Fibroblast of the aortic adventitia (primary cell): ENCODE results near the gene CEACAM21. TPM values are rescaled to one million over a fixed set of nuclear protein-coding genes. Genes with fewer than 3 reads are reported as not detected.
"Not testable (repeated sequence)": the region's sequence is repeated elsewhere in the genome, so short reads cannot be mapped to it uniquely, and the experiment has no call there.

Source experiments
- DNase-seq: peaks from one replicate; pipeline ENCODE4 v3.0.0-alpha.2; 2010; ENCODE audit warnings: low read depth
- H3K4me3 ChIP-seq: 2 replicates; pipeline ENCODE4 v1.5.1; 2011; ENCODE audit warnings: low read depth, mild to moderate bottlenecking, control low read depth, low read length, moderate library complexity
- total RNA-seq: library from RNA; depleted of rRNA; stranded (reverse); fragments of >200 nt; gene quantifications from 2 replicates; pipeline ENCODE4 v1.2.3, GENCODE V29; 2012; ENCODE audit warnings: low replicate concordance
- TF ChIP-seq, protein P1 (sequence below): IDR thresholded peaks from 2 replicates; pipeline ENCODE4 v1.5.1; 2011; ENCODE audit warnings: mild to moderate bottlenecking, low read length, control low read depth, inconsistent platforms; ENCODE audit not compliant: insufficient read depth

Gene CEACAM21
- total RNA-seq, 1 donor = not detected

DNA sequence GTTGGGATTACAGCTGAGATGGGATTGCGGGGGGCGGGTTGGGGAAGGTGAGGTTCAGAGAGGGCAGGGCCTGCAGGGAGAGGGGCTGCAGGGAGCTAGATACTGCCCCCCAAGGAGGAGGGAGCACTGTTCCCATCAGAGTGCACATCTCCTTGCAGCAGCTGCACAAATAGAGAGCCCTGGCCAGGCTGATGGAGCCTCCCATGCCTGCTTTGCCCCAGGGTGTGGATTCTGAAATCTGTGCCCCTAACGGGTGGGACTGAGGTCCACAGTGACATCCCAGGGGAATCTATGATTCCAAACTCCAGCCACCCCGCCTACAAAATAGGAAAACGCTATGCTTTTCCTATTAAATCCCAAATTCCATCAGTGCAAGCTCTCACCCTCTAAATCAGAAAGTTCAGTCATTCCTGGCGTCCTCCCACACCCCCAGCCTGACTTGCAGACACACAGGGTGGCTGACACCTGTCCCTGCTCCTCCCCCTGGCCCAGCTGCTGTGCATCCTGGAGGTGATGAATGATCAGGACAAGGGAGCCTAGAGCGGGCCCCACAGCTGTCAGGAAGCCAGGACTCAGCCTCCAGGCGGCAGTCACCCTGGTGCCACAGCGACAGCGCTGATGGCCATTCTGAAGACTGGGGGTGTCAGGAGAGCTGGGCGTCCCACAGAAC is 6.3 kb upstream of the CEACAM21 start:
- no peak for DNase-seq
- TF ChIP-seq, protein P1, sequence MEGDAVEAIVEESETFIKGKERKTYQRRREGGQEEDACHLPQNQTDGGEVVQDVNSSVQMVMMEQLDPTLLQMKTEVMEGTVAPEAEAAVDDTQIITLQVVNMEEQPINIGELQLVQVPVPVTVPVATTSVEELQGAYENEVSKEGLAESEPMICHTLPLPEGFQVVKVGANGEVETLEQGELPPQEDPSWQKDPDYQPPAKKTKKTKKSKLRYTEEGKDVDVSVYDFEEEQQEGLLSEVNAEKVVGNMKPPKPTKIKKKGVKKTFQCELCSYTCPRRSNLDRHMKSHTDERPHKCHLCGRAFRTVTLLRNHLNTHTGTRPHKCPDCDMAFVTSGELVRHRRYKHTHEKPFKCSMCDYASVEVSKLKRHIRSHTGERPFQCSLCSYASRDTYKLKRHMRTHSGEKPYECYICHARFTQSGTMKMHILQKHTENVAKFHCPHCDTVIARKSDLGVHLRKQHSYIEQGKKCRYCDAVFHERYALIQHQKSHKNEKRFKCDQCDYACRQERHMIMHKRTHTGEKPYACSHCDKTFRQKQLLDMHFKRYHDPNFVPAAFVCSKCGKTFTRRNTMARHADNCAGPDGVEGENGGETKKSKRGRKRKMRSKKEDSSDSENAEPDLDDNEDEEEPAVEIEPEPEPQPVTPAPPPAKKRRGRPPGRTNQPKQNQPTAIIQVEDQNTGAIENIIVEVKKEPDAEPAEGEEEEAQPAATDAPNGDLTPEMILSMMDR = no peak
- no peak overlapping the region for H3K4me3 ChIP-seq

DNA sequence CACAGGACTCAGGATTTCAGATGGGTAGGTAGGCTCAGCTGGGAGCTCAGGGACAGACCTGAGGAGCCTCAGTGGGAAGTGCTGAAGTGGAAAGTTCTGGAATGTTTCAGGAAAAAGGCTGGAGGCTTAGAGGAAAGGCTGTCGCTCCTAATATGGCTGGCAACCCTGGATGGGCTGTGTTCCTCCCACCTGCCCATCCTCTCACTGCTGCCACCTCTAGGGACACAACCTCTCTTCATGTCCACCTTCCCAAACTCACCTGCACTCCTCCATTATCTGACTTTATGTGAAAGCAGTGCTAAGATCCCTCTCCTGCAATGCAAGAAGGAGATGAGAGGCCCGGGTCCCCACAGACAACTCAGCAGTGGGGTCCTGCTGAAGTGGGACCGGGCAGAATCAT is 5.8 kb upstream of the CEACAM21 start:
- DNase-seq = no peak
- TF ChIP-seq, protein P1 = no peak
- no peak overlapping the region for H3K4me3 ChIP-seq

DNA sequence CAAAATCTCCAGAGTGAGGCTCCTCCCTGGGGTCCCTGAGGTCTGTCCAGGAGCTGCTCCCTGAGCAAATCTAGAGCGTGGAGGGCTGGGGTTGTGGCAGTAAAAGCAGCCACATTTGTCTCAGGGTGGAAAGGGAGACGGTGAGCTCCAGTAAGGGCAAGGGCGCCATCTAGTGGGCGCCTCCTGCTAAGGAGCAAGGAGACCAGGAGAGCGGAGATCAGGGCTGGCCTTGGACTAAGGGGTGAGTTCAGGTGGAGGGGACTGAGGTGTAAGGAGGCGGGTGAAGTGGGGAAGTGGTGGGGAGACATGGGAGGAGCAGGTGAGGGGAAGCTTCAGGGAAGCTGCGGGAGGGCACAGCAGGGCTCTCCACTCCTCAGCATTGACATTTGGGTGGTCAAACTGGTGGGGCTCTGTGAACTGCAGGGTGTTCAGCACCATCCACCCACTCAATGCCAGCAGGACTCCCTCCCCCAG is 5.3 kb upstream of the CEACAM21 start:
- DNase-seq = peak; percentile 65
- H3K4me3 ChIP-seq = no peak overlapping the region
- TF ChIP-seq, protein P1 = peak; percentile 95

DNA sequence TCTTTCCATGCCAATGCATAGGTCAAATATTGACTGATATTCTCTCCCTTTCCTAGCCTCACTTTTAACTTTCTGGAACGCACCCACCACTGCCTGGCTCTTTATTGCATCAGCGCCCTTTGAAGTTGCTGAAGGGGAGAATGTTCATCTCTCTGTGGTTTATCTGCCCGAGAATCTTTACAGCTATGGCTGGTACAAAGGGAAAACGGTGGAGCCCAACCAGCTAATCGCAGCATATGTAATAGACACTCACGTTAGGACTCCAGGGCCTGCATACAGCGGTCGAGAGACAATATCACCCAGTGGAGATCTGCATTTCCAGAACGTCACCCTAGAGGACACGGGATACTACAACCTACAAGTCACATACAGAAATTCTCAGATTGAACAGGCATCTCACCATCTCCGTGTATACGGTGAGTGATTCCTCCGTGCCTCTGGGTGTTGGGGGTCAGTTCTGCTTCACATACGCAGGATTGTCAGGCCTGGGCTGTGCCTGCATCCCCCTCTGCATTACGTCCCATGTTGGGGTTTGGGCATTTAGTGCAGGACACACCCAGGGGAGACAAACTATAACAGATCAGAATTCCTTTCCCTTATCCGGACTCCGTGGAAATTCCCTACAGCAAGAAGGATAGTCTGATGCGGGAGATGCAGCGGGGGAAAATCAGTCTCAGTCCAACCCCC is 1.3 kb downstream of the CEACAM21 start:
- H3K4me3 ChIP-seq = no peak overlapping the region
- TF ChIP-seq, protein P1 = no peak
- DNase-seq = no peak

DNA sequence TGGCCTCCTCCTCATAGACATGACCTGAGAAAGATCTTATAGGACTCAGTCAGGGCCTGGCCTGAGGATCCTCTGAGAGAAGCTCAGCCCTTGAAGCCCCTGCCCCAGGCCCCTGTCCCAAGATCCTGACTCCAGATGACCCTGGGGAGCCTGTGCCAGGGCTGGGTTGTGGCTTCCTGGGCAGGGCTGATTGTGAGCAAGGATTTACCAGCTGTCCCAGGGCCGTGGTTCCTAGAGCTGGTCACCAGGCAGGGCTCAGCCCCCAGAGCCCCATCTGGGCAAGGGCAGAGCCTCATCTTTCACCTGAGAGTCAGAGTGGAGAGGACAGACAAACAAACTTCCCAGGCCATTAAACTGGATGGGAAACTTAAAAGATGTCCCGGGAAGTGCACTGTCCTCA is 1.9 kb downstream of the CEACAM21 start:
- TF ChIP-seq, protein P1 = no peak
- DNase-seq = no peak
- H3K4me3 ChIP-seq = no peak overlapping the region

DNA sequence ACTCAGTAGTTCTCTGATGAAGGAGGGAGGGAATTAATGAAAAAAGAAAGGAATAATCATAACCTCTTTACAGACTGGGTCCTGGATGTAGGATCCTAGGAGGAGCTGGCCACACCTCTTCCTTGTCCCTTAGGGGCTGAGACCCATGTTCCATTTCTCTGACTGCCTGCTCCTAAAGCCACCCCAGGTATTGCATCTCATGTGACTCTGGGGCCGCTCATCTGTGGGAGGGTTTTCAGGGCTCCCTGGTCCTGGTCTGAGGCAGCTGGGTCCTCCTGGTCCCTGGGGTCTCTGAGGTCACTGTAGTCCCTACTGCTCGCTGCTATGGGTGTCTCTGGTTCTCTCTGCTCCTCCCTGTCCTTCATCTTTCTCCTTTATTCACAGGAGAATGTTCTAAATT is 2.9 kb downstream of the CEACAM21 start:
- DNase-seq = no peak
- TF ChIP-seq, protein P1 = no peak
- no peak overlapping the region for H3K4me3 ChIP-seq

DNA sequence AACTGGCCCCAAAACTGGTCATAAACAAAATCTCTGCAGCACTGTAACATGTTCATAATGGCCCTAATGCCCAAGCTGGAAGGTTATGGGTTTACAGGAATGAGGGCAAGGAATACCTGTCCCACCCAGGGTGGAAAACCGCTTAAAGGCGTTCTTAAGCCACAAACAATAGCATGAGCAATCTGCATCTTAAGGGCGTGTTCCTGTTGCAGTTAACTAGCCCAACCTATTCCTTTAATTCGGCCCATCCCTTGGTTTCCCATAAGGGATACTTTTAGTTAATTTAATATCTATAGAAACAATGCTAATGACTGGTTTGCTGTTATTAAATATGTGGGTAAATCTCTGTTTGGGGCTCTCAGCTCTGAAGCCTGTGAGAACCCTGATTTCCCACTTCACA is 5.1 kb downstream of the CEACAM21 start:
- not testable (repeated sequence) for H3K4me3 ChIP-seq, DNase-seq

DNA sequence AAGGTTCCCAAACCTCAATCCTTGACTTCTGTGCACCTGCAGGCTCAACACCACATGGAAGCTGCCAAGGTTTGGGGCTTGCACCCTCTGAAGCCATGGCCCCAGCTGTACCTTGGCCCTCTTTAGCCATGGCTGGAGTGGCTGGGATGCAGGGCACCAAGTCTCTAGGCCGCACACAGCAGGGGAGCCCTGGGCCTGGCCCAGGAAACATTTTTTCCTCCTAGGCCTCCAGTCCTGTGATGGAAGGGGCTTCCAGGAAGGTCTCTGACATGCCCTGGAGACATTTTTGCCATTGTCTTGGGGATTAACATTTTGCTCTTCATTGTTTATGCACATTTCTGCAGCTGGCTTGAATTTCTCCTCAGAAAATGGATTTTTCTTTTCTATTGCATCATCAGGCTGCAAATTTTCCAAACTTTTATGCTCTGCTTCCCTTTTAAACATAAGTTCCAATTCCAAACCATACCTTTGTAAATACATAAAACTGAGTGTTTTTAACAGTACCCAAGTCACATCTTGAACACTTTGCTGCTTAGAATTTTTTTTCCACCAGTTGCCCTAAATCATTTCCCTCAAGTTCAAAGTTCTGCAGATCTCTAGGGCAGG is 6.7 kb downstream of the CEACAM21 start:
- H3K4me3 ChIP-seq, DNase-seq: not testable (repeated sequence)
